Peyer's patch (tissue), 4 donors: ENCODE results near the gene PPARA.

Experiments used
- CTCF ChIP-seq, 6 experiments: fragments of 450-650 bp in 4 of 6; fragments of 200-600 bp in 2 of 6; sonication (generic) in 1 of 6; IDR thresholded peaks; one replicate each; pipeline ENCODE4 v1.5.1; 2017 to 2019; ENCODE audit warnings: antibody characterized with exemption in 6 of 6, mild to moderate bottlenecking in 3 of 6, moderate library complexity in 1 of 6
- POLR2A ChIP-seq, 2 donors: fragments of 450-650 bp; IDR thresholded peaks; one replicate each; pipeline ENCODE4 v1.5.1; 2017; ENCODE audit warnings: antibody characterized with exemption in 2 of 2, mild to moderate bottlenecking in 2 of 2, moderate library complexity in 2 of 2

GRCh38 chr22:46124383-46125144 lies 25.8 kb upstream of the PPARA start:
- TF ChIP-seq CTCF (IDR thresholded peaks at IDR 0.05) = no peak
- TF ChIP-seq POLR2A (IDR thresholded peaks at IDR 0.05) = no peak
